Ovary (tissue), 9 donors: ENCODE data around the gene KIF5B. TPM values are rescaled to one million over a fixed set of nuclear protein-coding genes. Genes with fewer than 3 reads are reported as not detected.
"Not testable (repeated sequence)": the region's sequence is repeated elsewhere in the genome, so short reads cannot be mapped to it uniquely, and the experiment has no call there.

Experiments used
- DNase-seq, 5 donors: peaks; one replicate each; pipeline ENCODE4 v3.0.0-alpha.2; 2019 to 2020
- H3K27ac ChIP-seq, 2 donors: fragments of 200-600 bp; one replicate each; pipeline versions ENCODE4 v1.5.1 to v1.8.0; 2019 to 2022
- H3K27me3 ChIP-seq: fragments of 200-600 bp; one replicate; pipeline ENCODE4 v1.8.0; 2022
- H3K36me3 ChIP-seq: fragments of 200-600 bp; sonication (generic); one replicate; pipeline ENCODE4 v1.5.1; 2019
- H3K4me1 ChIP-seq: one replicate; pipeline ENCODE4 v1.8.1; 2013; ENCODE audit warnings: mild to moderate bottlenecking, moderate library complexity; ENCODE audit not compliant: insufficient read depth
- H3K4me3 ChIP-seq: fragments of 200-600 bp; sonication (generic); one replicate; pipeline ENCODE4 v1.5.1; 2017
- H3K9me3 ChIP-seq, 2 donors: fragments of 200-600 bp in 1 of 2; sonication (generic) in 1 of 2; one replicate each; pipeline versions ENCODE4 v1.5.1 to v1.8.1; 2013 to 2019; ENCODE audit warnings: mild to moderate bottlenecking in 1 of 2, moderate library complexity in 1 of 2
- CTCF ChIP-seq, 3 donors: fragments of 450-650 bp in 2 of 3; fragments of 200-600 bp in 1 of 3; IDR thresholded peaks; one replicate each; pipeline versions ENCODE4 v1.5.1 to v1.8.0; 2016 to 2022; ENCODE audit warnings: antibody characterized with exemption in 3 of 3, mild to moderate bottlenecking in 1 of 3
- EP300 ChIP-seq: sonication (generic); formaldehyde crosslinking; IDR thresholded peaks from one replicate; pipeline ENCODE4 v1.6.1; 2017; ENCODE audit warnings: antibody characterized with exemption
- POLR2A ChIP-seq: fragments of 450-650 bp; IDR thresholded peaks from one replicate; pipeline ENCODE4 v1.6.1; 2017; ENCODE audit warnings: antibody characterized with exemption, mild to moderate bottlenecking, moderate library complexity
- WGBS, 3 donors: extraction: QIAGEN DNeasy Blood & Tissue Kit in 1 of 3; methylation state at CpG; one replicate each; pipeline versions ENCODE4 v1.1.5 to v1.1.7; 2013 to 2017; 5-methylcytosine and 5-hydroxymethylcytosine counted together
- intact Hi-C, 4 donors: fragments of 100-400 bp; cut with DNase I; formaldehyde crosslinking; loops; one replicate each; pipeline versions ENCODE4 v1.11.0 to v1.15.1; 2022 to 2023
- polyA plus RNA-seq, 2 donors: library from polyadenylated mRNA; stranded (reverse); fragments of 200-250 nt in 1 of 2; fragments of 350-450 nt in 1 of 2; fragmentation: Illumina TruSeq in 1 of 2; extraction: RNeasy Lipid Tissue Mini Kit (QIAGEN cat#74804) in 1 of 2; gene quantifications; one replicate each; pipeline ENCODE4 v1.2.3, GENCODE V29; 2013 to 2014
- total RNA-seq, 7 donors: library from RNA; depleted of rRNA in 2 of 7; stranded (reverse); fragments of >200 nt in 2 of 7; fragmentation: NEBNext Ultra II Directional in 3 of 7; extraction: Animal tissue kit (Norgen Biotek cat#: 25700) in 3 of 7; gene quantifications; one replicate each; pipeline versions ENCODE4 v1.1.0 to v1.2.4, GENCODE V29; 2016 to 2023
- donor health status: DM: no; HTN: no; CAD: no; lungs with moderate emphysema.
- donor health status: DM: no; HTN: no; CAD: no.
- donor health status: Bipolar disorder and iron deficiency.
- donor health status: DM: yes; HTN: yes; CAD: no.
- donor health status: DM: no; HTN: no; CAD: no.
- donor health status: DM: yes; HTN: yes; CAD: no.

KIF5B gene
- total and polyA plus RNA-seq, 9 donors, result 29.0 to 95.8 (median 62.3) TPM

GRCh38 chr10:31974434-31975124, 81.6 kb downstream of the KIF5B start:
- no peaks in the 10 kb centered on the region for H3K4me1 ChIP-seq
- intact Hi-C loops, result no loop called here
- H3K36me3 ChIP-seq, result no peaks in the 10 kb centered on the region
- DNase-seq, result no peak
- no peaks in the 10 kb centered on the region for H3K9me3 ChIP-seq
- no peak overlapping the region for H3K4me3 ChIP-seq
- H3K27me3 ChIP-seq, result no peaks in the 10 kb centered on the region
- TF ChIP-seq CTCF (IDR thresholded peaks at IDR 0.05) (no peak), EP300 (no peak), POLR2A (no peak)
- H3K27ac ChIP-seq, result no peak overlapping the region
- 74 to 78% (median 77%) methylated on average over 4 of the region's 4 CpGs for WGBS, 3 donors

GRCh38 chr10:31972519-31973041, 83.6 kb downstream of the KIF5B start:
- 70 to 82% (median 73%) methylated on average over 9 of the region's 9 CpGs for WGBS, 3 donors
- no peaks in the 10 kb centered on the region for H3K36me3 ChIP-seq
- no peaks in the 10 kb centered on the region for H3K4me1 ChIP-seq
- TF ChIP-seq EP300 (no peak), POLR2A (no peak), CTCF (IDR thresholded peaks at IDR 0.05) (no peak)
- H3K4me3 ChIP-seq, result no peak overlapping the region
- H3K27me3 ChIP-seq, result no peaks in the 10 kb centered on the region
- H3K27ac ChIP-seq, result no peak overlapping the region
- no peaks in the 10 kb centered on the region for H3K9me3 ChIP-seq
- intact Hi-C loops, result no loop called here
- DNase-seq, result no peak

GRCh38 chr10:31969847-31970246, 86.4 kb downstream of the KIF5B start:
- WGBS, 3 donors, result no CpG with 5 or more reads among the region's 32 CpGs

GRCh38 chr10:31963589-31963980, 92.6 kb downstream of the KIF5B start:
- Histone ChIP-seq H3K27ac (no peak overlapping the region), H3K36me3 (no peaks in the 10 kb centered on the region), H3K27me3 (no peaks in the 10 kb centered on the region), H3K9me3 (no peaks in the 10 kb centered on the region), H3K4me1 (peaks cover 1% of the 10 kb centered on the region), H3K4me3 (no peak overlapping the region)
- 85 to 100% (median 94%) methylated on average over 1 of the region's 1 CpG for WGBS, 3 donors
- DNase-seq, result no peak
- TF ChIP-seq CTCF (IDR thresholded peaks at IDR 0.05) (no peak), EP300 (no peak), POLR2A (no peak)
- intact Hi-C loops, result no loop called here

More at GRCh38 chr10:31969847-31970246, 86.4 kb downstream of the KIF5B start:
- H3K36me3 ChIP-seq, H3K4me1 ChIP-seq, H3K9me3 ChIP-seq, DNase-seq, intact Hi-C loops, H3K27ac ChIP-seq, H3K4me3 ChIP-seq, H3K27me3 ChIP-seq: not testable (repeated sequence)

- Histone ChIP-seq H3K36me3 (no peaks in the 10 kb centered on the region), H3K4me3 (no peak overlapping the region), H3K4me1 (peaks cover 1% of the 10 kb centered on the region), H3K9me3 (no peaks in the 10 kb centered on the region), H3K27ac (no peak overlapping the region), H3K27me3 (no peaks in the 10 kb centered on the region)
- WGBS, 3 donors, result 90 to 94% (median 93%) methylated on average over 4 of the region's 4 CpGs
- no peak for TF ChIP-seq CTCF (IDR thresholded peaks at IDR 0.05)
- TF ChIP-seq POLR2A, result no peak
- no peak for TF ChIP-seq EP300
- intact Hi-C loops, result no loop called here
- no peak for DNase-seq
Measured at GRCh38 chr10:31962826-31963588, 93.2 kb downstream of the KIF5B start.
